Sigmoid colon (tissue), 4 donors: ENCODE results near the gene PHACTR3.

Experiments used
- CTCF ChIP-seq, 4 experiments: fragments of 450-650 bp in 3 of 4; fragments of 200-600 bp in 1 of 4; IDR thresholded peaks; one replicate each; pipeline ENCODE4 v1.5.1; 2016 to 2019; ENCODE audit warnings: antibody characterized with exemption in 4 of 4, mild to moderate bottlenecking in 3 of 4, moderate library complexity in 2 of 4
- EP300 ChIP-seq, 4 donors: sonication (generic); formaldehyde crosslinking; IDR thresholded peaks; one replicate each; pipeline ENCODE4 v1.6.1; 2017; ENCODE audit warnings: antibody characterized with exemption in 4 of 4
- POLR2A ChIP-seq, 2 donors: fragments of 450-650 bp; IDR thresholded peaks; one replicate each; pipeline ENCODE4 v1.6.1; 2016; ENCODE audit warnings: antibody characterized with exemption in 2 of 2, mild to moderate bottlenecking in 2 of 2, moderate library complexity in 2 of 2

GRCh38 chr20:59688356-59688755 lies 84.0 kb downstream of the PHACTR3 start:
- TF ChIP-seq POLR2A (IDR thresholded peaks at IDR 0.05): no peak
- no peak for TF ChIP-seq CTCF (IDR thresholded peaks at IDR 0.05)
- TF ChIP-seq EP300 (IDR thresholded peaks at IDR 0.05): no peak
